Melanocyte of skin (primary cell): Measurements from ENCODE around the gene TMED1. TPM values are rescaled to one million over a fixed set of nuclear protein-coding genes. Genes with fewer than 3 reads are reported as not detected.

Source experiments
- small RNA-seq, 2 donors: library from RNA; depleted of rRNA; stranded (forward); fragments of <200 nt; gene quantifications; one replicate each; pipeline ENCODE3, GENCODE V24; 2012
- total RNA-seq, 2 donors: library from RNA; depleted of rRNA; stranded (reverse); fragments of >200 nt; gene quantifications; 2 replicates each; pipeline ENCODE4 v1.2.3, GENCODE V29; 2012

Gene TMED1, protein sequence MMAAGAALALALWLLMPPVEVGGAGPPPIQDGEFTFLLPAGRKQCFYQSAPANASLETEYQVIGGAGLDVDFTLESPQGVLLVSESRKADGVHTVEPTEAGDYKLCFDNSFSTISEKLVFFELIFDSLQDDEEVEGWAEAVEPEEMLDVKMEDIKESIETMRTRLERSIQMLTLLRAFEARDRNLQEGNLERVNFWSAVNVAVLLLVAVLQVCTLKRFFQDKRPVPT
- 10 to 100 TPM; 26.2 to 33.3 TPM for total RNA-seq

DNA sequence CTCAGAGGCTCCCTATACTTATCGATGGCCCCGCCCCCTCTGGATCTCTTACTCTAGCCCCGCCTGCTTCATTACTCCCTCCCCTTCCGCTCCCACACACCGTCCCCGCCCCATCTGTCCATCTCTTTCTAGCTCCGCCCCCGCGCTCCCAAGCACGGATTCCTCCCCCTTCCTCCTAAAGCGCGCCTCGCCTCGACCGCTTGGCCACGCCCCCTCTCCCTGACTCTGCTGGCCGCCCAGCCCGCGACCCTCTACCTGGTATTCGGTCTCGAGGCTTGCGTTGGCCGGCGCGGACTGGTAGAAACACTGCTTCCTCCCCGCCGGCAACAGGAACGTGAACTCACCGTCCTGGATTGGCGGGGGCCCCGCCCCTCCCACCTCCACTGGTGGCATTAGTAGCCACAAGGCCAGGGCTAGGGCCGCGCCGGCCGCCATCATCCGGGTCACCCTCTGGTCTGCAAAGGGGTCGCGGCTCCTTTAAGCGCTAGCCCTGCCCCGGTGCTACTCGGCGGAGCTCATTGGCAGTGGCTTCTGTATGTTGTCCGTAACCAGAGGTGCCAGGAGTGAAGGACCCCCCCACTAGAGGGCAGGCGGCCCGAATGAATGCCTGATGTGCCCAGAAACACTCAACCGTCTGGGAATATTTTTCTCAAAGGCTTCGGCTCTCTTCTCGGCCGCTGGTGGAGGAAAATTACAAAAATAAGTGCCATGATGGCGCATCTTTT lies at the start of gene TMED1:
Gene TMED1 (minus strand): TSS at position 459 of the 725 bp plus-strand sequence. CDS start 21 bp downstream, at position 438.

DNA sequence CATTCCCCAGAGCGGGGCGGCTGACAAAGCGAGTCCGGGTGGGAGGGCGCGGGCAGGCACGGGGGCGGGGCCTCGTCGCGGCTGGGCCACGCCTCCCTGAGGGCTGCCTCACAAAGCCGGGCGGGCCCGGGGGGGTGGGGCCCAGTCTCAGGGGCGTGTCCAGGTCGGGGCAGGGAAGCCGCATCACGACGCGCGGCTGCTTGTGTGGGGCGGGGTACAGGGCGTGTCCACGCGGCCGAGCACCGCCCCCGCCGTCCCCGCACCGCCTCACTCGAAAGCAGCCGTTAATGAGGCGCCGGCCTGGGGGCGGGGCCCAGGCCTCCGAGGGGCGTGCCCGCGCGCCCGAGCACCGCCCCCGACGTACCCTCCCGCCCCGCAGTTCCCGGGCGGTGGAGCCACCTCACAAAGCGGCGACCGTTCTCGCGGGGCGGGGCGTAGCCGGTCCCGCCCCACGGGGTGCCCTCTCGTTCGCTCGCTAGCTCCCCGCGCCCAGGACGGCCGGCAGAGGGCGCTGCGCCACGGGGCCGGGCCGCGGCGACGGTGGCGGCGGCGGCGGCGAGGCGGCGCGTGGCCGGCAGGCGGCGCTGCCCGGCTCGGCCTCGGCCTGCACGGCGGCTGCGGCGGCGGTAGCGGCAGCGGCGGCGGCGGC lies 35.1 kb upstream of the TMED1 start, which contains the start of gene CARM1:
Gene CARM1 (plus strand): TSS at position 599 of the 649 bp plus-strand sequence. CDS start 150 bp downstream, outside the sequence.

DNA sequence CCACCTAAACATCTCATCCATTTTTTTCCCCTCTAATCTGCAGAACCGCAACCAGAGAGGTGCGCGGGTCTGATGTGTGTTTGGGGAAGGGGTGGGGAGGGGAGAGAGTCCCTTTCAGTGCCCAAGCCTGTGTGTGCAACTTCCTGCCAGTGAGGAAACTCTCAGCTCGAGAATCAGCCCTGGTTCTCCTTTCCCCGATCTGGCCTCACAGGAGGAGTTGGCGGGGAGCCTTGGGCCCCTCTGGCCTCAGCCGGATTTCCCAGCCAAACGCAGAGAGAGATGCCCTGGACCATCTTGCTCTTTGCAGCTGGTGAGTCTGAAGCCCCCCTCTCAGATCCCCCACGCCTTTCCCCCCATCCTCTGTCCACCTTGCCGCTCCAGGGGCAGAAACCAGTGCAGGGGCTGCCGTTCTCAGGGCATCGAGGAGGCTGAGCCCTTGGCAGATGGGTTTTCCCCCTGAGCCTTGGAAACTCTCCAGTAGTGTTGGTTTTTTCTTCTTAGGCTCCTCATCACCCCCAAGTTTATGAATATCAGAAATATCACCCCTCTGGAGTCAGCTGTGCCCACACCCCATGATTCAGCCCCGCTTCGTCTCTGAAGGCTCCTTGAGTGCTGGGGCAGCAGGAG lies 12.3 kb upstream of the TMED1 start, which contains the start of gene C19orf38:
Gene C19orf38 (plus strand): TSS at position 186 of the 627 bp plus-strand sequence. CDS start 94 bp downstream, at position 280.

Small RNA genes lying within 50 kb of the gene (small RNA-seq; reads per million reads assigned to genes)
- gene MIR199A1, result 0 to 0.04 reads per million in 2 donors
- gene MIR6793, result 0 reads per million in 2 donors

Other genes starting within 250 kb of the TMED1 start
- gene AP1M2, start 248.9 kb downstream of the TMED1 start, total RNA-seq, result not detected
- gene SLC44A2, start 210.7 kb downstream of the TMED1 start, total RNA-seq, result 1 to 10 TPM; 6.7 to 9.3 TPM
- gene ILF3, start 181.9 kb downstream of the TMED1 start, total RNA-seq, result 100 to 1,000 TPM; 106 to 163 TPM
- gene QTRT1, start 134.8 kb downstream of the TMED1 start, total RNA-seq, result 10 to 100 TPM; 27.2 to 38.3 TPM
- gene DNM2, start 118.1 kb downstream of the TMED1 start, total RNA-seq, result 100 to 1,000 TPM; 110 to 114 TPM
- gene C19orf38, start 12.2 kb upstream of the TMED1 start, total RNA-seq, result under 1 TPM; 0.33 to 0.69 TPM
- gene CARM1, start 35.3 kb upstream of the TMED1 start, total RNA-seq, result 10 to 100 TPM; 26.8 to 41.6 TPM
- gene YIPF2, start 92.4 kb upstream of the TMED1 start, total RNA-seq, result 10 to 100 TPM; 44.6 to 53.7 TPM
- 10 to 100 TPM; 27.5 to 29.0 TPM for gene TIMM29, start 92.6 kb upstream of the TMED1 start, total RNA-seq
- 100 to 1,000 TPM in 1 of 2 donors, 10 to 100 TPM in 1; 64.7 to 105 TPM for gene SMARCA4, start 124.8 kb upstream of the TMED1 start, total RNA-seq